Lung (tissue), 12 donors: ENCODE measurements around the gene MIPOL1. TPM values are rescaled to one million over a fixed set of nuclear protein-coding genes. Genes with fewer than 3 reads are reported as not detected.

Experiments
- ATAC-seq: fragments of 200-7000 bp; cut with Tn5 transposase; one replicate; pipeline ENCODE4 v1.9.1; 2020; ENCODE audit warnings: moderate number of reproducible peaks; ENCODE audit not compliant: insufficient read depth, low FRiP score
- DNase-seq, 3 donors: peaks; one replicate each; pipeline ENCODE4 v3.0.0-alpha.2; 2013 to 2017
- H3K27ac ChIP-seq, 2 donors: one replicate each; pipeline ENCODE4 v1.5.1; 2013; ENCODE audit warnings: mild to moderate bottlenecking in 2 of 2, moderate library complexity in 2 of 2, control low read depth in 1 of 2, inconsistent platforms in 1 of 2, low read depth in 1 of 2, low read length in 1 of 2
- H3K27me3 ChIP-seq, 3 donors: one replicate each; pipeline ENCODE4 v1.5.1; 2013; ENCODE audit warnings: low read length in 2 of 3; ENCODE audit not compliant: control insufficient read depth in 3 of 3, insufficient read depth in 3 of 3
- H3K36me3 ChIP-seq, 4 donors: one replicate each; pipeline ENCODE4 v1.5.1; 2013; ENCODE audit warnings: low read length in 4 of 4, mild to moderate bottlenecking in 1 of 4, moderate library complexity in 1 of 4; ENCODE audit not compliant: control insufficient read depth in 4 of 4, insufficient read depth in 4 of 4
- H3K4me1 ChIP-seq, 5 donors: one replicate each; pipeline ENCODE4 v1.5.1; 2013; ENCODE audit warnings: low read length in 5 of 5, mild to moderate bottlenecking in 2 of 5, moderate library complexity in 1 of 5; ENCODE audit not compliant: control insufficient read depth in 5 of 5, insufficient read depth in 5 of 5
- H3K4me3 ChIP-seq: one replicate; pipeline ENCODE4 v1.5.1; 2013; ENCODE audit warnings: mild to moderate bottlenecking, control low read depth, moderate library complexity
- H3K9ac ChIP-seq, 2 donors: one replicate each; pipeline ENCODE4 v1.5.1; 2013; ENCODE audit warnings: low read length in 2 of 2, control low read depth in 1 of 2; ENCODE audit not compliant: insufficient read depth in 1 of 2
- H3K9me3 ChIP-seq, 4 donors: one replicate each; pipeline ENCODE4 v1.5.1; 2013; ENCODE audit warnings: low read length in 3 of 4, mild to moderate bottlenecking in 1 of 4, moderate library complexity in 1 of 4; ENCODE audit not compliant: control insufficient read depth in 4 of 4, insufficient read depth in 3 of 4
- CTCF ChIP-seq: IDR thresholded peaks from 2 replicates; pipeline ENCODE4 v1.5.1; 2012; ENCODE audit warnings: mild to moderate bottlenecking; ENCODE audit errors: control extremely low read depth, extremely low read depth
- WGBS, 2 donors: extraction: QIAGEN DNeasy Blood & Tissue Kit; methylation state at CpG; one replicate each; pipeline ENCODE4 v1.1.7; 2013; 5-methylcytosine and 5-hydroxymethylcytosine counted together
- polyA plus RNA-seq, 2 donors: library from polyadenylated mRNA; stranded (reverse); fragments of 200-250 nt; gene quantifications; one replicate each; pipeline ENCODE4 v1.2.1, GENCODE V29; 2013
- total RNA-seq, 2 donors: library from RNA; depleted of rRNA in 1 of 2; stranded (reverse); fragments of >200 nt in 1 of 2; gene quantifications; one replicate each; pipeline ENCODE4 v1.2.1, GENCODE V29; 2014 to 2021
- donor health status: control.
- donor health status: control.
- donor health status: Bipolar disorder and iron deficiency.
- donor health status: healthy.
- donor health status: DM: yes; HTN: yes; CAD: no.

MIPOL1 gene
- total and polyA plus RNA-seq, 4 donors: 2.3 to 49.9 (median 7.0) TPM

GRCh38 chr14:37589715-37590427 is 392.1 kb downstream of the MIPOL1 start:
- no peak for ATAC-seq

GRCh38 chr14:37590428-37591139 is 392.8 kb downstream of the MIPOL1 start:
- Histone ChIP-seq H3K4me3 (no peak overlapping the region), H3K4me1 (peaks cover 0 to 12% (median 3%) of the 10 kb centered on the region in 5 donors), H3K9ac (peak overlapping the region; percentile 11 to 58), H3K9me3 (peaks cover 0 to 14% (median 0%) of the 10 kb centered on the region in 4 donors), H3K27me3 (peaks cover 6 to 81% (median 78%) of the 10 kb centered on the region in 3 donors), H3K36me3 (no peaks in the 10 kb centered on the region), H3K27ac (no peak overlapping the region)
- ATAC-seq: no peak
- no peak for TF ChIP-seq CTCF
- WGBS, 2 donors: 10 to 14% methylated on average over 4 of the region's 4 CpGs
- peak in 2 of 3 donors; percentile 37 to 41 for DNase-seq

More at GRCh38 chr14:37589715-37590427, 392.1 kb downstream of the MIPOL1 start:
- DNase-seq: peak in 2 of 3 donors; percentile 20 to 46
- Histone ChIP-seq H3K27me3 (peaks cover 4 to 86% (median 82%) of the 10 kb centered on the region in 3 donors), H3K36me3 (no peaks in the 10 kb centered on the region), H3K27ac (no peak overlapping the region), H3K9ac (peak overlapping the region; percentile 11 to 40), H3K9me3 (peaks cover 0 to 18% (median 0%) of the 10 kb centered on the region in 4 donors), H3K4me3 (no peak overlapping the region), H3K4me1 (peaks cover 0 to 12% (median 0%) of the 10 kb centered on the region in 5 donors)
- WGBS, 2 donors: 15 to 17% methylated on average over 6 of the region's 6 CpGs
- no peak for TF ChIP-seq CTCF

- no peak for TF ChIP-seq CTCF
- Histone ChIP-seq H3K9me3 (peaks cover 0 to 14% (median 0%) of the 10 kb centered on the region in 4 donors), H3K27me3 (peaks cover 6 to 81% (median 78%) of the 10 kb centered on the region in 3 donors), H3K36me3 (no peaks in the 10 kb centered on the region), H3K4me1 (peaks cover 0 to 9% (median 3%) of the 10 kb centered on the region in 5 donors), H3K9ac (peak overlapping the region; percentile 19 to 58), H3K4me3 (peak overlapping the region; percentile 48), H3K27ac (peak overlapping the region in 1 of 2 donors; percentile 86)
- ATAC-seq: no peak
- peak; percentile 45 to 67 (median 63) for DNase-seq
- WGBS, 2 donors: 4 to 8% methylated on average over 36 to 45 of the region's 45 CpGs
These were observed 393.7 kb downstream of the MIPOL1 start for GRCh38 chr14:37591311-37591940.
